Brain microvascular endothelial cell (primary cell): Measurements from ENCODE around the gene MXD3.

Experiments used
- DNase-seq: peaks from one replicate; pipeline ENCODE4 v3.0.0-alpha.2; 2020
- H3K27ac ChIP-seq: fragments of 250-450 bp; sonication (Bioruptor Pico); 2 replicates; pipeline ENCODE4 v1.5.1; 2020; ENCODE audit warnings: mild to moderate bottlenecking, moderate library complexity
- H3K27me3 ChIP-seq: fragments of 250-450 bp; sonication (Bioruptor Pico); replicated peaks from 2 replicates; pipeline ENCODE4 v1.5.1; 2020; ENCODE audit warnings: mild to moderate bottlenecking
- H3K36me3 ChIP-seq: fragments of 250-450 bp; sonication (Bioruptor Pico); replicated peaks from 2 replicates; pipeline ENCODE4 v1.5.1; 2020; ENCODE audit warnings: mild to moderate bottlenecking
- H3K4me3 ChIP-seq: 2 replicates; pipeline ENCODE4 v1.5.1; 2011; ENCODE audit warnings: low read depth, mild to moderate bottlenecking, control low read depth, low read length, moderate library complexity
- CTCF ChIP-seq: IDR thresholded peaks from 2 replicates; pipeline ENCODE4 v1.5.1; 2011; ENCODE audit warnings: low read depth, mild to moderate bottlenecking, moderate library complexity, low read length, control low read depth, inconsistent platforms; ENCODE audit errors: missing control alignments
- in situ Hi-C: cut with HindIII; loops from 2 replicates; pipeline ENCODE4 v1.10.0; 2017; ENCODE audit warnings: low sequenced_read_pairs, low pct_ligation_motif_present

Gene MXD3

GRCh38 chr5:177294632-177295031, 17.1 kb downstream of the MXD3 start:
- TF ChIP-seq CTCF = no peak

GRCh38 chr5:177293819-177294581, 17.7 kb downstream of the MXD3 start:
- no peak for DNase-seq
- Histone ChIP-seq H3K36me3 (peaks cover 48% of the 10 kb centered on the region), H3K4me3 (no peak overlapping the region), H3K27me3 (no peaks in the 10 kb centered on the region), H3K27ac (no peak overlapping the region)
- in situ Hi-C loops = no loop called here
- no peak for TF ChIP-seq CTCF

More at GRCh38 chr5:177294632-177295031, 17.1 kb downstream of the MXD3 start:
- H3K27ac ChIP-seq = no peak overlapping the region
- DNase-seq = no peak
- peaks cover 44% of the 10 kb centered on the region for H3K36me3 ChIP-seq
- no peak overlapping the region for H3K4me3 ChIP-seq
- in situ Hi-C loops = no loop called here
- H3K27me3 ChIP-seq = no peaks in the 10 kb centered on the region

- no peak for DNase-seq
- no peak overlapping the region for H3K4me3 ChIP-seq
- in situ Hi-C loops = no loop called here
- no peak for TF ChIP-seq CTCF
- no peak overlapping the region for H3K27ac ChIP-seq
- peaks cover 63% of the 10 kb centered on the region for H3K36me3 ChIP-seq
- H3K27me3 ChIP-seq = no peaks in the 10 kb centered on the region
These were observed 20.0 kb downstream of the MXD3 start for GRCh38 chr5:177291735-177292134.

GRCh38 chr5:177290816-177291596, 20.7 kb downstream of the MXD3 start:
- H3K27me3 ChIP-seq = no peaks in the 10 kb centered on the region
- H3K36me3 ChIP-seq = peaks cover 66% of the 10 kb centered on the region
- no peak for DNase-seq
- no peak for TF ChIP-seq CTCF
- no peak overlapping the region for H3K27ac ChIP-seq
- in situ Hi-C loops = no loop called here
- no peak overlapping the region for H3K4me3 ChIP-seq

- peaks cover 60% of the 10 kb centered on the region for H3K36me3 ChIP-seq
- no peak for DNase-seq
These were observed 23.5 kb downstream of the MXD3 start for GRCh38 chr5:177288191-177288590.

More at GRCh38 chr5:177288191-177288590, 23.5 kb downstream of the MXD3 start:
- in situ Hi-C loops = no loop called here
- TF ChIP-seq CTCF = no peak
- H3K27me3 ChIP-seq = no peaks in the 10 kb centered on the region
- no peak overlapping the region for H3K4me3 ChIP-seq
- no peak overlapping the region for H3K27ac ChIP-seq
